Small intestine (tissue), 7 donors: ENCODE data around the gene PHACTR1. TPM values are rescaled to one million over a fixed set of nuclear protein-coding genes. Genes with fewer than 3 reads are reported as not detected.
"Not testable (repeated sequence)": the region's sequence is repeated elsewhere in the genome, so short reads cannot be mapped to it uniquely, and the experiment has no call there.

Experiments
- DNase-seq, 2 donors: peaks; one replicate each; pipeline versions ENCODE4 v3.0.0 to v3.0.0-alpha.2; 2013
- FAIRE-seq: peaks from 2 replicates; lab custom pipeline; 2012; peaks lifted over from hg19 to GRCh38; lab: Jason Lieb, UNC
- H3K27ac ChIP-seq, 3 donors: one replicate each; pipeline ENCODE4 v1.5.1; 2013; ENCODE audit warnings: low read length in 2 of 3, mild to moderate bottlenecking in 2 of 3, control low read depth in 1 of 3, inconsistent platforms in 1 of 3, low read depth in 1 of 3, moderate library complexity in 1 of 3
- H3K27me3 ChIP-seq, 3 donors: one replicate each; pipeline ENCODE4 v1.6.1; 2013; ENCODE audit warnings: low read length in 3 of 3, inconsistent platforms in 1 of 3; ENCODE audit not compliant: control insufficient read depth in 3 of 3, insufficient read depth in 3 of 3
- H3K36me3 ChIP-seq, 3 donors: one replicate each; pipeline ENCODE4 v1.6.1; 2013; ENCODE audit warnings: low read length in 3 of 3, inconsistent platforms in 1 of 3, low read depth in 1 of 3, mild to moderate bottlenecking in 1 of 3, moderate library complexity in 1 of 3; ENCODE audit not compliant: control insufficient read depth in 3 of 3, insufficient read depth in 2 of 3
- H3K4me1 ChIP-seq, 3 donors: one replicate each; pipeline ENCODE4 v1.6.1; 2013; ENCODE audit warnings: low read length in 2 of 3, inconsistent platforms in 1 of 3, low read depth in 1 of 3, mild to moderate bottlenecking in 1 of 3, moderate library complexity in 1 of 3; ENCODE audit not compliant: control insufficient read depth in 3 of 3, insufficient read depth in 2 of 3
- H3K4me3 ChIP-seq, 3 donors: one replicate each; pipeline ENCODE4 v1.5.1; 2013; ENCODE audit warnings: low read length in 3 of 3, control low read depth in 1 of 3, inconsistent platforms in 1 of 3, low read depth in 1 of 3, mild to moderate bottlenecking in 1 of 3, moderate library complexity in 1 of 3
- H3K9me3 ChIP-seq, 2 donors: one replicate each; pipeline ENCODE4 v1.6.1; 2013; ENCODE audit warnings: low read depth in 1 of 2, low read length in 1 of 2; ENCODE audit not compliant: control insufficient read depth in 2 of 2, insufficient read depth in 1 of 2
- WGBS, 3 donors: extraction: QIAGEN DNeasy Blood & Tissue Kit; methylation state at CpG; one replicate each; pipeline ENCODE4 v1.1.7; 2013; 5-methylcytosine and 5-hydroxymethylcytosine counted together
- polyA plus RNA-seq, 4 donors: library from polyadenylated mRNA; stranded (reverse) in 3 of 4; unstranded in 1 of 4; fragments of 200-250 nt in 3 of 4; fragments of 120-200 nt in 1 of 4; gene quantifications; one replicate each; pipeline versions ENCODE4 v1.2.1 to v1.2.3, GENCODE V29; 2013
- donor health status: healthy with polysubstance abuse.
- donor health status: control.
- donor health status: control.
- donor health status: Bipolar disorder and iron deficiency.
- donor health status: healthy.

Gene PHACTR1
- polyA plus RNA-seq, 4 donors: 0.67 to 3.8 (median 1.8) TPM

DNA sequence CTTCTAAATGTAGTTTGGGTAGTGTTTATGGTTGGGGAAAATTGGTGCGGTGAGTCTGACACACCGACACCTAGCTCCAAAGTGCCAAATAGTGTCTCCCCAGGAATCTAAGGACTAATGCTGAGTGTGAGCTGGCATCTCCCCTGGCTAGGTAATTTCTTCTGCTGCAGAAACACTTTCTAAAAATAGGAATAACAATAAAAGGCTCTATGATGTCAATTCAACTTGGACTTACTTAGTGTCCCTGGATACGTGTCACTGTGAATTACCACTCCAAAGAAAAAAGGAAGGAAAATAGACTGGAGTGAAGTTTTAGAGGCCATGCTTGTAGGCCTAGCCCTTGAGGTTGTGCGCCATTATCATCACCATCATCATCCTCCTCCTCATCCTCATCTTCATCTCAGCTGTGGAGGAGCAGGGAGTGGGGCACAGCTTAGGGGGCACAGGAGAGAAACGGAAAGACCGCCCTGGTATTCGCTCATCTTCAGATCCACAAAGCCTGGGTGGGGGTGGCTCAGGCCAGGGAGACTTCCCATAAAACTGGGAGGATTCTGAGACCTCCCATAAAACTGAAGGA is 522.2 kb downstream of the PHACTR1 start:
- Histone ChIP-seq H3K4me3 (no peak overlapping the region), H3K9me3 (no peaks in the 10 kb centered on the region), H3K27ac (no peak overlapping the region), H3K4me1 (no peaks in the 10 kb centered on the region), H3K27me3 (no peaks in the 10 kb centered on the region), H3K36me3 (peaks cover 0 to 3% (median 0%) of the 10 kb centered on the region in 3 donors)
- DNase-seq: no peak
- 91 to 96% (median 95%) methylated on average over 7 of the region's 7 CpGs for WGBS, 3 donors
- no peak for FAIRE-seq

GRCh38 chr6:13239530-13240455 is 523.2 kb downstream of the PHACTR1 start:
- Histone ChIP-seq H3K4me3 (no peak overlapping the region), H3K4me1 (no peaks in the 10 kb centered on the region), H3K27ac (no peak overlapping the region), H3K27me3 (no peaks in the 10 kb centered on the region), H3K36me3 (peaks cover 0 to 3% (median 0%) of the 10 kb centered on the region in 3 donors), H3K9me3 (no peaks in the 10 kb centered on the region)
- 87 to 88% (median 87%) methylated on average over 9 of the region's 9 CpGs for WGBS, 3 donors
- no peak for DNase-seq
- no peak for FAIRE-seq

GRCh38 chr6:13241364-13241763 is 524.8 kb downstream of the PHACTR1 start:
- Histone ChIP-seq H3K27ac (no peak overlapping the region), H3K4me3 (no peak overlapping the region), H3K9me3 (no peaks in the 10 kb centered on the region), H3K36me3 (no peaks in the 10 kb centered on the region), H3K4me1 (no peaks in the 10 kb centered on the region), H3K27me3 (no peaks in the 10 kb centered on the region)
- FAIRE-seq (no peak), DNase-seq (no peak)
- 83 to 91% (median 87%) methylated on average over 5 of the region's 5 CpGs for WGBS, 3 donors

- 89 to 97% (median 94%) methylated on average over 3 of the region's 3 CpGs for WGBS, 3 donors
- Histone ChIP-seq H3K9me3 (no peaks in the 10 kb centered on the region), H3K4me1 (no peaks in the 10 kb centered on the region), H3K27ac (no peak overlapping the region), H3K4me3 (no peak overlapping the region), H3K36me3 (no peaks in the 10 kb centered on the region), H3K27me3 (no peaks in the 10 kb centered on the region)
- no peak for DNase-seq
- FAIRE-seq: no peak
Observed at GRCh38 chr6:13242178-13242577, 525.6 kb downstream of the PHACTR1 start.

GRCh38 chr6:13242590-13242989 is 526.0 kb downstream of the PHACTR1 start:
- Histone ChIP-seq H3K4me3 (no peak overlapping the region), H3K27ac (no peak overlapping the region), H3K36me3 (no peaks in the 10 kb centered on the region), H3K4me1 (no peaks in the 10 kb centered on the region), H3K27me3 (no peaks in the 10 kb centered on the region), H3K9me3 (no peaks in the 10 kb centered on the region)
- FAIRE-seq (no peak), DNase-seq (peak in 1 of 2 donors; percentile 32)
- 57 to 69% (median 60%) methylated on average over 1 of the region's 1 CpG for WGBS, 3 donors

DNA sequence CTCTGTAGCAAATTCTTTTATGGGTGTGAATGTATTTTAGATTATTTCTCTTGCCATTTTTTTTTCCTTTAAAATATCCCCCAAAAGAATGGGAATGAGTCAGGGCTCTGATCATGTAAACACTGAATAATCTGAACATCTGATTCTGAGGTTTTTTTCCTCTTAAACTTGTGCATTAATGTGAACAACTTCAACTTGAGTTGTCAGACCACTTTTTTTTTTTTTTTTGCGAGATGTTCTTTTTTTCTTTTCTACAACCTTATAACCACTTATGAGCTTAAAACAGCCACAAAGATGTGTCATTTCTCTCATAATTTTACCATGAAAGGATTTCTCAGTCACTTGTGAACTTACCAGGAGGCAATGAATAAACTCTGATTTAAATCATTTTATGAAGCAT is 526.5 kb downstream of the PHACTR1 start:
- WGBS, 3 donors: 75 to 83% (median 82%) methylated on average over 1 of the region's 1 CpG
- Histone ChIP-seq H3K4me1 (no peaks in the 10 kb centered on the region), H3K27ac (no peak overlapping the region), H3K27me3 (no peaks in the 10 kb centered on the region), H3K36me3 (no peaks in the 10 kb centered on the region), H3K4me3 (no peak overlapping the region), H3K9me3 (no peaks in the 10 kb centered on the region)
- no peak for DNase-seq
- no peak for FAIRE-seq

- 92 to 99% (median 96%) methylated on average over 4 to 5 of the region's 5 CpGs for WGBS, 3 donors
- not testable (repeated sequence) for H3K27me3 ChIP-seq, H3K4me1 ChIP-seq, H3K9me3 ChIP-seq, H3K4me3 ChIP-seq, H3K27ac ChIP-seq, H3K36me3 ChIP-seq, DNase-seq, FAIRE-seq
Observed at GRCh38 chr6:13243745-13244144, 527.2 kb downstream of the PHACTR1 start.

- Histone ChIP-seq H3K36me3 (no peaks in the 10 kb centered on the region), H3K9me3 (no peaks in the 10 kb centered on the region), H3K4me3 (no peak overlapping the region), H3K27ac (no peak overlapping the region), H3K27me3 (no peaks in the 10 kb centered on the region), H3K4me1 (no peaks in the 10 kb centered on the region)
- WGBS, 3 donors: 86 to 92% (median 89%) methylated on average over 7 of the region's 7 CpGs
- DNase-seq: no peak
- no peak for FAIRE-seq
Observed at GRCh38 chr6:13247627-13248026, 531.1 kb downstream of the PHACTR1 start.
